ENCODE results near the gene STPG1.

DNA sequence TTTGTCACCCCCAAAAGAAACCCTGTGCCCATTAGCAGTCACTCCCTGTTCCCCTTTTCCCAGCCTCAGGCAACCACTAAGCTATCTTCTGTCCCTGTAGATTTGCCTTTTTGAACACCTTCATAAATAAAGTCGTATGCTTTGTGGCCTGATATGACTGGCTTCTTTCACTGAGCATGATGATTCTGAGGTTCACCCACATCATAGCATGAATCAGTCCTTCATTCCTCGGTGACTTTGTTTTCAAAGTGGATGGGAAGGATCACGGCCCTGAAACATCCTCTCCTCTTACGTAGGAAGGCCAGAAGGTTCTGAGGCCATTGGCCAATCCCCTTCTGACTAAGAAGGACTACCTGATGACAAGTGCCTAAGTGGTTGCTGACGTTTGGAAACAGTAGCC is 41.1 kb upstream of the STPG1 start:
- TF ChIP-seq, protein P1, sequence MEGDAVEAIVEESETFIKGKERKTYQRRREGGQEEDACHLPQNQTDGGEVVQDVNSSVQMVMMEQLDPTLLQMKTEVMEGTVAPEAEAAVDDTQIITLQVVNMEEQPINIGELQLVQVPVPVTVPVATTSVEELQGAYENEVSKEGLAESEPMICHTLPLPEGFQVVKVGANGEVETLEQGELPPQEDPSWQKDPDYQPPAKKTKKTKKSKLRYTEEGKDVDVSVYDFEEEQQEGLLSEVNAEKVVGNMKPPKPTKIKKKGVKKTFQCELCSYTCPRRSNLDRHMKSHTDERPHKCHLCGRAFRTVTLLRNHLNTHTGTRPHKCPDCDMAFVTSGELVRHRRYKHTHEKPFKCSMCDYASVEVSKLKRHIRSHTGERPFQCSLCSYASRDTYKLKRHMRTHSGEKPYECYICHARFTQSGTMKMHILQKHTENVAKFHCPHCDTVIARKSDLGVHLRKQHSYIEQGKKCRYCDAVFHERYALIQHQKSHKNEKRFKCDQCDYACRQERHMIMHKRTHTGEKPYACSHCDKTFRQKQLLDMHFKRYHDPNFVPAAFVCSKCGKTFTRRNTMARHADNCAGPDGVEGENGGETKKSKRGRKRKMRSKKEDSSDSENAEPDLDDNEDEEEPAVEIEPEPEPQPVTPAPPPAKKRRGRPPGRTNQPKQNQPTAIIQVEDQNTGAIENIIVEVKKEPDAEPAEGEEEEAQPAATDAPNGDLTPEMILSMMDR (IDR thresholded peaks at IDR 0.05; ENCODE audit: insufficient read depth, low read depth, low read length) = no peak
- TF ChIP-seq EZH2 (IDR thresholded peaks at IDR 0.05; ENCODE audit: insufficient read depth, low read length) = no peak

Data from astrocyte (in vitro differentiated cells and primary cell).